IMR-90 (cell line): ENCODE measurements around the gene RHBDF2.
"Not testable (repeated sequence)": the region's sequence is repeated elsewhere in the genome, so short reads cannot be mapped to it uniquely, and the experiment has no call there.

Source experiments
- BHLHE40 ChIP-seq: fragments of 150-350 bp; IDR thresholded peaks from 2 replicates; pipeline ENCODE4 v1.6.1; 2016; ENCODE audit warnings: mild to moderate bottlenecking, low read depth, low read length
- CEBPB ChIP-seq: IDR thresholded peaks from 2 replicates; pipeline ENCODE4 v1.6.1; 2012; ENCODE audit warnings: low read depth, low read length, improper control_type of control experiment
- CHD1 ChIP-seq: IDR thresholded peaks from 2 replicates; pipeline ENCODE4 v1.6.1; 2012; ENCODE audit warnings: low read depth, low read length, improper control_type of control experiment
- FOS ChIP-seq: fragments of 150-350 bp; IDR thresholded peaks from 2 replicates; pipeline ENCODE4 v1.6.1; 2016; ENCODE audit warnings: low read depth, low read length
- MAFK ChIP-seq: IDR thresholded peaks from 2 replicates; pipeline ENCODE4 v1.6.1; 2012; ENCODE audit warnings: low read depth, low read length, improper control_type of control experiment
- MAZ ChIP-seq: IDR thresholded peaks from 2 replicates; pipeline ENCODE4 v1.6.1; 2012; ENCODE audit warnings: low read depth, mild to moderate bottlenecking, low read length, improper control_type of control experiment, moderate library complexity, borderline replicate concordance
- MXI1 ChIP-seq: IDR thresholded peaks from 2 replicates; pipeline ENCODE4 v1.6.1; 2012; ENCODE audit warnings: low read depth, mild to moderate bottlenecking, low read length, moderate library complexity, borderline replicate concordance
- POLR2A ChIP-seq: IDR thresholded peaks from 2 replicates; pipeline ENCODE4 v1.6.1; 2012; ENCODE audit warnings: mild to moderate bottlenecking, low read depth, low read length
- RAD21 ChIP-seq: IDR thresholded peaks from 2 replicates; pipeline ENCODE4 v1.6.1; 2012; ENCODE audit warnings: low read length, improper control_type of control experiment
- RCOR1 ChIP-seq: IDR thresholded peaks from 2 replicates; pipeline ENCODE4 v1.6.1; 2012; ENCODE audit warnings: mild to moderate bottlenecking, low read length, improper control_type of control experiment; ENCODE audit not compliant: insufficient replicate concordance
- RFX5 ChIP-seq: IDR thresholded peaks from 2 replicates; pipeline ENCODE4 v1.8.0; 2012; ENCODE audit warnings: low read depth, mild to moderate bottlenecking, low read length, moderate library complexity
- SMC3 ChIP-seq: fragments of 150-350 bp; IDR thresholded peaks from 2 replicates; pipeline ENCODE4 v1.6.1; 2016; ENCODE audit warnings: low read depth, mild to moderate bottlenecking, antibody characterized with exemption, low read length, moderate library complexity
- USF2 ChIP-seq: fragments of 150-350 bp; IDR thresholded peaks from 2 replicates; pipeline ENCODE4 v1.6.1; 2017; ENCODE audit warnings: mild to moderate bottlenecking, antibody characterized with exemption, low read length, low read depth
- TF ChIP-seq, protein P1 (sequence below): conservative IDR thresholded peaks from 2 replicates; pipeline ENCODE4 v1.5.1; 2012; ENCODE audit warnings: mild to moderate bottlenecking, low read depth, low read length, improper control_type of control experiment

DNA sequence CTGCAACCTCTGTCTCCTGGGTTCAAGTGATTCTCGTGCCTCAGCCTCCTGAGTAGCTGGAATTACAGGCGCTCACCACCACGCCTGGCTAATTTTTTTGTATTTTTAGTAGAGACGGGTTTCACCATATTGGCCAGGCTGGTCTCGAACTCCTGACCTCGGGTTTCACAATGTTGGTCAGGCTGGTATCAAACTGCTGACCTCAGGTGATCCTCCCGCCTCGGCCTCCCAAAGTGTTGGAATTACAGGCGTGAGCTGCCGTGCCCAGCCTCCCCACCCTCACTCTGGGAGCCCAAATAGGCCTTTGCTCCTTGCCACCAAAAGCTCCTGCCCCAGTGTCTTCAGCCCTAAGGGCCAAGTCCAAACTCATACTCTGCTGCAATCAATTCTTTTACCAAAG is 20.5 kb upstream of the RHBDF2 start:
- TF ChIP-seq, protein P1, sequence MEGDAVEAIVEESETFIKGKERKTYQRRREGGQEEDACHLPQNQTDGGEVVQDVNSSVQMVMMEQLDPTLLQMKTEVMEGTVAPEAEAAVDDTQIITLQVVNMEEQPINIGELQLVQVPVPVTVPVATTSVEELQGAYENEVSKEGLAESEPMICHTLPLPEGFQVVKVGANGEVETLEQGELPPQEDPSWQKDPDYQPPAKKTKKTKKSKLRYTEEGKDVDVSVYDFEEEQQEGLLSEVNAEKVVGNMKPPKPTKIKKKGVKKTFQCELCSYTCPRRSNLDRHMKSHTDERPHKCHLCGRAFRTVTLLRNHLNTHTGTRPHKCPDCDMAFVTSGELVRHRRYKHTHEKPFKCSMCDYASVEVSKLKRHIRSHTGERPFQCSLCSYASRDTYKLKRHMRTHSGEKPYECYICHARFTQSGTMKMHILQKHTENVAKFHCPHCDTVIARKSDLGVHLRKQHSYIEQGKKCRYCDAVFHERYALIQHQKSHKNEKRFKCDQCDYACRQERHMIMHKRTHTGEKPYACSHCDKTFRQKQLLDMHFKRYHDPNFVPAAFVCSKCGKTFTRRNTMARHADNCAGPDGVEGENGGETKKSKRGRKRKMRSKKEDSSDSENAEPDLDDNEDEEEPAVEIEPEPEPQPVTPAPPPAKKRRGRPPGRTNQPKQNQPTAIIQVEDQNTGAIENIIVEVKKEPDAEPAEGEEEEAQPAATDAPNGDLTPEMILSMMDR = not testable (repeated sequence)
- TF ChIP-seq MAFK, RAD21, CEBPB, USF2, POLR2A, RFX5, SMC3, BHLHE40, CHD1, RCOR1, FOS, MAZ, MXI1: not testable (repeated sequence)
